GM19397 (cell line): ENCODE data around the gene HOXB5.

Experiments
- ATAC-seq: cut with Tn5 transposase; IDR thresholded peaks from one replicate; pipeline ENCODE4 v1.9.1; 2021; ENCODE audit warnings: mild to moderate bottlenecking, moderate library complexity; ENCODE audit not compliant: unreplicated experiment

HOXB5 gene

GRCh38 chr17:48630009-48630924 is 36.7 kb upstream of the HOXB5 start:
- ATAC-seq = no peak

GRCh38 chr17:48629411-48629759 is 35.8 kb upstream of the HOXB5 start:
- no peak for ATAC-seq

GRCh38 chr17:48628649-48629410 is 35.3 kb upstream of the HOXB5 start:
- ATAC-seq = no peak

DNA sequence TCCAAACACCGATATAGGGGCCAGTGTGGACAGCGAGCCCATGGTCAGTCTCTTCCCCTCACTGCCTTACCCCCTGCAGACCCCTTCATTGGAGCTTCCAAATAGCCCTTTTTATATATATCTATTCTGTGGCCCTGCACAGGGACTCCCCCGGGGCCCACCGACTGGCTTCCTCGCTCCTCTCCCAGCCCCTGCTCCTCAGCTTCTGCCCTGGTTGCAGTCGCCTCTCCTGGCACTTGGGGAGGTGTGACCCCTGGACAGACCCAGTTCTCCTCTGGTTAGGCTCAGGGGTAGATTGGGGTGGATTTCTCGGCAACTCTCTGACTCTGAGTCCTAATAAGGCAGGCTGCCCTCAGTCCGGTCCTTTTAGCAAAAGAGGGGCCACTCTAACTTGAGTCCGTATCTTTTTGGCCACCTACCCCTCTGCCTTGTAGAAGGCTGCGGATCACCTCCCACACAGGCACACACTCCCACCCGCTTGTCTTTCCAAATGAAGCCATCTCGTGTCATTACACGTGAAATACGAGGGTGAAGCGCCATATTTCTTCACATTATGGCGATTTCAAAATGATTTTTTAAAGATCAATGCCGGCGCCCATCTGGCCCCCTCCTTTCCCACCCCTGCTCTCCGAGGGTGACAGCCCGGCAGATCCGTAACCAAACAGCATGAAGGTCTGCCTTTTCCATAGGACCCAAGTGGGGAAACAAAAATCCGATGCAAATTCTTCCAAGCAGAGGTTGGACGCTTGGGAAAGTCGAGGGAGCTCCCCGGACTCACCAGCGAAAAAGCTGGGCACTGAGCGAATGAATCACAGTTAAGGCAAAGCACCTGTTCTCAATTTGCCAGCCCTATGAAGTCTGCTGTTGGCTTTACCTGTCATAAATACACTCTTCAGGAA is 34.3 kb upstream of the HOXB5 start:
- ATAC-seq = no peak

DNA sequence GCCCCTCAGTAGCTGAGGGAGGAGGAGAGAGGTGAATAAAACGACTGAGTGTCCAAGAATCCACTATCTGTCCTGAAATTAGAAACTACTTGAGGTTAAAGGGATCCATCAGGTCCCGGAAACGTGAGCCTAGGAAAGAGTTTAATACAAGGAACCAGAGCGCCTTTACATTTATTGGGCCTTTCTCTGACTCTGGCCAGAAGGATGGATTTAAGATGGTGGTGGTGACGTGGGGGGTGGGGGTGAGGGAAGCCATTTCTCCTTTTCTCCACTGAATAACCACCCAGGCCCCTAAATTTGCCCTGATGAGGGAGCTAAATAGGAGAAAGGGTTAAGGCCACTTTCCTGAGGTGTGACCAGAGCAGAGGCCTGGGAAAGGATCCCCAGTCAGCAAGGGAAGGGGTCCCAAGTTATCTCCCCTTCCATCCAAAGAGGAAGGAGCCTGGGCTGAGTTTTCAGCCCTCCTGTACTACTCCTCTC is 33.6 kb upstream of the HOXB5 start:
- ATAC-seq = no peak

GRCh38 chr17:48626245-48627117 is 32.9 kb upstream of the HOXB5 start, which contains the start of gene HOXB9:
Gene HOXB9, minus strand, starts transcription at chr17:48626358. Its CDS starts 89 bp downstream, at chr17:48626269.
- ATAC-seq = no peak

- ATAC-seq = no peak
Observed at GRCh38 chr17:48625495-48626244, 32.1 kb upstream of the HOXB5 start.

DNA sequence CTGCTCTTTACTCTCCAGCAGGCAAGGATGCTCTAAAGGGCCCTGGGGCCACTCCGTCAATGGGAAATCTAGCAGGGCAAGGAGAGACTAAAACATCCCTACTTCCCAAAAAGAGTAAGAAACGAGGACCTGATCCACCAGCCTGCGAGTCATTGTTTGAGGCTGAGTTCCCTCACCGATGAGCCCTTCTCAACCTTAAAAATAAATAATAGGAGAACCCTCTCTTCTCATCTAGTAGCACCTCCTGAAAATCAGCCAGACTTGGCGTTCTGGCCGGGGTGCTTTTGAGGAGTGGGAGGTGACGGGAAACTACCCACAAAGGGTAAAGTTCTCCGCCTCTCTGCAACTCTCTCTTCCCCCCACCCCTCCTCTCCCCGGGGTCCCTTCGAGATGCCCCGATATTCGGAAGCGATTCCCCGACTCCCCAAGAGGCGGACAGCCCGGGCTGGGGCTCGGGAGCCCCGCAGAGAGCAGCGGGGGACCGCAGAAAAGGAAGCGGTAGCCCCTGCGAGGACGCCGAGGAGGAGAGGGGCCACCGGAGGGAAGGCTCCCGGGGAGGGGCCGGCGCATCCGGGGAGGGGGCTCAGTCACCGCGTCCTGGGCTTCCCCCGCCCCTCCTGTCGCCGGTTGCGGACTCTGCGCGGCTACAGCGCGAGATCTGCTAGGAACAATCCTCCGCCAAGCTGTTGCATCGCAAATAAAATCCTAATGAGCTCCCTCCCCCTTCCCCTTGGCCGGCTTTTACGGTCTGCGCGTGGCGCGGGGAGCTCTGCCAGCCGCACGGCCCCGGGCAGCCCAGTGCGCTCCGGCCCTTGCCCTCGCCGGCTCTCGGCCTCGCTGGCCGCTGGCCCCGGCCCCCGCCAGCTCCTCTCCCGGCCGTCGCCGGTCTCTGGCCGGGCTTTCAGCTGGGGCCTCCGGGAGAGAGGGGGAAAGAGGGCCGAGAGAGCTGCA is 31.2 kb upstream of the HOXB5 start:
- no peak for ATAC-seq

DNA sequence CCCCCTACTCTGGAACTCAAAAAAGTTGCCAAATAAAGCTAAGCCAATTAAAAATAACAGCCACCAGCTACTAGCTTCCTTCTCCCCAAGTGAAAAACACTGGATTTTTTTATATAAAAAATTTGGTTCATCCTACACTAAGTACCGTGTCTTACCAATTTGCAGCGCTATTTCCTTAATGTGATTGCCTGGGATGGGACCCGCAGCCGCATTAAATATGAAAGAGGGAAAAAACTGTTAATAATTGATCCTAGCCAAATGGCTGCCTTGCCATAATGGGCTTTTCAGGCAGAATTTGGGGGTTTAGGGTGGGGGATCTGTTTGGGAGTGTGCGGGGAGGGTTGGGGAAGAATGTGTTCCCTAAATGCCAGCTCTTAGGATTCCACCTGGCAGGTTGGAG is 30.5 kb upstream of the HOXB5 start:
- ATAC-seq = no peak

DNA sequence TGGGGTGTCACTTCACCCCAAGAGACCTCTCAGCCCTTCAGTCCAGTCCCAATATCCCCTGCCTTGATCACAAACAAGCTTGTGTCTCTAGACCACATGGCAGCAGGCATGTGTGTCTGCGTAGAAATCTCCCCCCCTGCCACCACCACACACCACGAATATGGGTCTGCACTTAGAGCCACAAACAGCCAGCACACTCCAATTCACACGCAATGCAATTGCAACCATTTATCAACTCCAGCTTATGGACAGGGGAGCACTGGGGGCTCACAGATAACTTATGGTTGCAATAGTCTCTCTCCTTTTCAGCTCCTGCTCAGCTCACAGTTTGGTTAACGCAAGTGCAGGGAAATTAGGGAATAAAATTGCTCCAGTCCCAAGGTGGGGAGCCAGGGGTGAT is 30.0 kb upstream of the HOXB5 start:
- ATAC-seq = no peak

- no peak for ATAC-seq
Observed at GRCh38 chr17:48622857-48623256, 29.3 kb upstream of the HOXB5 start.

DNA sequence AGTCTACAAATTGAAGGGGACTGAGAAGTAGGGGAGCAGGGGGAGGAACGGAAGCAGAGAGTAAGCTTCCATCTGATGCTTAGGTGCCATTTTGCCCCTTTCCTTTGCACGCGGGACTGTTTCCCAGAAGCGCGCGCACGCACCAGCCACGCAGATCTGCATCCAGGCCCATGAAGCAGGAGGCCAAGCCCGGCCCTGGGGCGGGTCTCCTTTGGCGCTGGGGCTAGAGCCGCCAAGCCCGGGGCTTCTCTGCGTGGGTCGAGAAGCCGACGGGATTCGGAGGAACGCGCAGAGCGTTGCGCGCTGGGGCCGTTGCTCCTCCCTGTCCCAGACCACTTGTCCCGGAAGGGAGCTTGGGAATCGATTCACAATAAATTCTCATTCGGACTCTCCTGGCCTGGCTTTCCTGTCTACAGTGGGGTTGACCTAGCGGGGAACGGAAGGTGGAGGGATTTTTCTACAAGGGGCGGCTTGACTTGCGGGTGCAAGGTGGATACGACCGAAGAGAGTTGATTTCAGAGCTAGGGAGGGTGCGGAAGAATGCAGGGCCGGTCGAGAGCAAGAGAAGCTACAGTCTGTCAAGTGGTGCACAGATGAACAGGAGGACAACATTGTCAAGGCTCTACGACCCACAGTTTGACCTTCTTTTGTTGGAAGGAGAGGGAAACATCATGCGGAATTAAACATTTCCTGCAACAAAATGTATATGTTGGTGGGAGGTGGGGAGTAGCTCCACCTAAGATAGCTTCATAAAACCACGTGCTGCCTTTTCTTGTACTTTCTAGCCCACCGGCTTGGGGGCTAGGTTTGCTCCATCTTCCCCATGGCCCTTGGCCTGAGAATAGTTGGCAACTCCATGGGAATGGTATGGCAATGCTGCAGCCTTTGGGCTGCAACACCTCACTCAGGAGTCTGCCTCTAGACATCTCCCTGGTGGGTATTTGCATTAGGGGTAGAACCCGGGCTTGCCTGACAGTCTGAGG is 28.1 kb upstream of the HOXB5 start:
- ATAC-seq = no peak

- no peak for ATAC-seq
Observed at GRCh38 chr17:48620461-48621139, 27.0 kb upstream of the HOXB5 start.

DNA sequence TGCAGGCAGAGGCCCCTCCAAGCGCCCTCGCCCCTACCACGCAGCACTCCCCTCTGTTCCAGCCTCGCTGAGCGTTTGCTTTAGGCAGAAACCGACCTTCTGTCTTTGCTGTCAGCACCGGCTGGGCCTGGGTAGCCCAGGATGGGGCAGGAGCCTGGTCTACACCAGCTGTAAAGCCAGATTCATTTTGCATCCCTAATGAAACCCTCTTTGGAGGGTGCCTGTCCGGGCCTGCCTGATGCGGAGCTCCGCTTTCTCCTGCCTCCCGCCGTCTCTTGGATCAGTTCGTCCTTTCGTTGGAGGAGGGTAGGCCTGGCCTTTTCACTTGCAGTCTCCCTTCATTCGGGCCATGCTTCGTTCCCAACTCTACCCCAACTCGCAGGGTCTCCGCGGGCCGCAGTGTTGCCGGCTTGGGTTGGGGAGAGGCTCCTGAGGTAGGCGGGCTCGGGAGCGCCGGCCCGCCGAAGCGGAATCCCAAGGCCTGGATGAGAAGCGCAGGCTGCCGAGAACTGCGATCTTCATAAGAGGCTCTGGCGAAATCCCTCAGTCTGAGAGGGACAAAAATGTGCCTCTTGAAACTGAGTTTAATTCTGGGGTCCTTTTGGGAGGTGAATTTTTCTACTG is 26.4 kb upstream of the HOXB5 start:
- ATAC-seq = no peak

- ATAC-seq = no peak
Observed at GRCh38 chr17:48618256-48618896, 24.8 kb upstream of the HOXB5 start.
